ENCODE data around the gene CBFA2T3.
"Not testable (repeated sequence)": the region's sequence is repeated elsewhere in the genome, so short reads cannot be mapped to it uniquely, and the experiment has no call there.

CBFA2T3 gene

GRCh38 chr16:88977018-88977811, at the start of gene CBFA2T3:
TSS of gene CBFA2T3 (minus strand) at chr16:88977207. CDS start at chr16:88976807, 400 bp downstream.
- no peak for DNase-seq

DNA sequence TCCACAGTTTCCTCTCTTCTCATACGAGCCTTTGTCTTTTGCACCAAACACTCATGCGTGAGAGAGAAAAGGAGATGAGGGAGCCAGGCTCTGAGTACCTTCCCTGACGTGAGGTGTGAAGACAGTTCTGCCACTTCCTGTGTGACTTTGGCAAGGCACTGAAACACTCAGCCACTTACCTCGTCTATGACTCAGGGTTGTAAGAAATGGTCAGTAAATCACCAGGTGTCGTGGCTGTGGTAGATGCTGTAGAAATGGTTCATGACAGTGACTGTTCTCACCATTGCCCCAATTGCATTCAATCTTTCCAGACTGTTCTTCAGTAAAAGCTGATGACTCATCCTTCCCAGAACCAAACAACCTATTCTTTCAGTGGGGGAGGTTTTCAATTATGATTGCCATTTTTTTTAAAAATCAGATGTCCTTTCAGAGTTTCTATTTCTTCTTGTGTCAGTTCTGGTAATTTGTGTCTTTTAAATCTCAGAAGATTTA, 49.2 kb upstream of the CBFA2T3 start:
- no peak for DNase-seq

DNA sequence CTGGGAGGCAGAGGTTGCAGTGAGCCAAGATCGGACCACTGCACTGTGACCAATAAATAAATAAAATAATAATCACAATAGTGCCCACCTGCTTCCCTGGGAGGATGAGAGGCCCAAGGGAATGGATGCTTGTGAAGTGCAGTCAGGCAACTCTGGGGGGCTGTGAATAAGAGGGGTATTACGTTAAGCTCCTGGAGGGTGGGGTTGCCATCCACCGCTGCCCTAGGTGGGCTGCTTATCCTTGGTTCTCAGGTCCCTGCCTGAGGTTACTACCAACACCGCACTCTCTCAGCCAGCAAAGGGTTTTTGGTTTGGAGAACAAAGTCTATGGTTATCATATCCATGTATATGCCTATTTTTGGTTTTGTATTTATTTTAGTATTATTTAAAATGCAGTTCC, 48.6 kb upstream of the CBFA2T3 start:
- no peak for DNase-seq

DNA sequence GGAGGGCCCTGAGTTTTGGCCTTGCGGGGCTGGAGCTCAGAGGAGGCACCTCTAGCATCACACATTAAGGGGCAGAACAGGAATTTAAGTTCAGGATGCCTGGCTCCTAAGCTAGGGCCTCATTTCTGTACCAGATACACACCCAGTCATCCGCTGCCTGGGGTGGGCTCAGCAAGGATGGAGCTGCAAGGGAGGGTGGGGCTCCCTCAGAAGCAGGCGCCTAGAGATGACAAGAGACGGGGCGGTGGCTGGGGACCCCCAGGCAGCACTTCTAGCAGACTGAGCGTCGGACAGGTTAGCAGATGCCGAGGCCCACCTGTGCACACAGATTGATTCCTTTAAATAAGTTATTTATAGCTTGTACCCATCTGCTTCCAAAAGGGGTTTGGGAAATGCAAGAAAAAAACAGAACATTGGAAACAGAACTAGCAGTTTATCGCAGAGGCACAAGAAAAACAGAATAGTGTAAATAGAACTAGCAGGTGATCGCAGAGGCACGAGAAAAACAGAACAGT, 47.6 kb upstream of the CBFA2T3 start:
- DNase-seq = no peak

DNA sequence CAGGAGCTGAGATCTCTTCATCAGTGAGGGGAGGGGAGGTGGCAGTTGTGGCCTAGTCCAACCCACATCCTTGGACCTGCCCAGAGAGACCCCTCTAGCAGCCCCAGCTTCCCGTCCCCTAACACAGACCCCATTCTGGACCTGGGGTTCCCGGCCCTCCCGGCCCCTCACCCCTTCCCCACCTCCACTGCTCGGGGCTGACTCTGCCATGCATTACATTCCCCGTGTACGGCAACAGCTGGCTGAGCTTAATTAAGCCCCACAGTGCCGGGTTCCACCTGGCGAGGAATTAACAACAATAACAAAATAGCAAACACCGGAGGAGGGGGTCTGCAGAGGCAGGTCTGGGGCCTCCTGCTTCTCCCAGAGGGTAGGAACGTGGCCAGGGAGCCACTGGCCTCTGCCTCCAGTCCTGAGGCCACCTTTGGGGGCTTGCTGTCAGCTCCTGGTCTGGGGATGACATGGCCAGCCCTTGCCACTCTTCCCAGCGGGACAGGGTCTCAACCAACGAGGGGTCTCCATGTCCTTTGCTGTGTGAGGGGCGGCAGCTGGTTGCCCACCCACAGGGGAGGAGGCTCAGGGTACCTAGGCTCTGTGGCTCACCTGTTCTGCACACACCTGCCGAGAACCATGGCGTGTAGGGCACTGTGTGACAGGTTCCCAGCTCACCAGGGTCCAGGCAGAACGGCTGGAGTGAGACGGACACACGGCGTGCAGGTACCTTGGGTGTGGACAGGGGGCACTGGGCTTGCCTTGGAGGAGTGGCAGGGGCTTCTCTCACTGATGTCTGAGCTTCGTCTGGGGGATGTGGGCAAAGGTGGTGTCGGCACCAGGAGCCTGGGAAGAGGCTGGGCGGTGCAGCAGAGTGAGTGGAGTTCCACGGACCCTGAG, 46.9 kb upstream of the CBFA2T3 start:
- no peak for DNase-seq

- DNase-seq = no peak
Measured at GRCh38 chr16:89023151-89023551, 46.1 kb upstream of the CBFA2T3 start.

- DNase-seq = no peak
Measured at GRCh38 chr16:89022051-89022836, 45.2 kb upstream of the CBFA2T3 start.

GRCh38 chr16:89020925-89021595, 44.1 kb upstream of the CBFA2T3 start:
- DNase-seq = no peak

- no peak for DNase-seq
Measured at GRCh38 chr16:89020068-89020924, 43.3 kb upstream of the CBFA2T3 start.

DNA sequence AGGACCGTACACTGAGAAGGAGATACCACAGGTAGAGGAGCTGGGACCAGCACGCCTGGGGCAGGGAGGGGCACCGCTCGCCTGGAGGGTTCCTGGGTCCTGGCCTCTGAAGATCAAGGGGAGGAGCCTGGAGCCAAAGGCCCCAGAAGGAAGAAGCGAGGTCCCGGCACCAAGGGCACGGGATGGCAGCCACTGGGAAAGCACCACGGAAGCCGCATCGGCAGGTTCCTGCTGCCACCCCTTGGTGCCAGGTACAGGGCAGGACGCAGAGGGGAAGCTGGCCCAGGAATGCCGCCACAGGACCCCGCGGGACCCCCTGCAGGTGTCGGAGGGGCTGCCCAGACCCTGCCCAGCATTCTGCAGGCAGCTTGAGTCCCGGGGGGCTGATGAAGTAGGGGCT, 42.5 kb upstream of the CBFA2T3 start:
- DNase-seq = no peak

- DNase-seq = no peak
Measured at GRCh38 chr16:89018282-89019158, 41.5 kb upstream of the CBFA2T3 start.

- DNase-seq = no peak
Measured at GRCh38 chr16:89017543-89018281, 40.7 kb upstream of the CBFA2T3 start.

GRCh38 chr16:89016561-89016960, 39.6 kb upstream of the CBFA2T3 start:
- not testable (repeated sequence) for DNase-seq

DNA sequence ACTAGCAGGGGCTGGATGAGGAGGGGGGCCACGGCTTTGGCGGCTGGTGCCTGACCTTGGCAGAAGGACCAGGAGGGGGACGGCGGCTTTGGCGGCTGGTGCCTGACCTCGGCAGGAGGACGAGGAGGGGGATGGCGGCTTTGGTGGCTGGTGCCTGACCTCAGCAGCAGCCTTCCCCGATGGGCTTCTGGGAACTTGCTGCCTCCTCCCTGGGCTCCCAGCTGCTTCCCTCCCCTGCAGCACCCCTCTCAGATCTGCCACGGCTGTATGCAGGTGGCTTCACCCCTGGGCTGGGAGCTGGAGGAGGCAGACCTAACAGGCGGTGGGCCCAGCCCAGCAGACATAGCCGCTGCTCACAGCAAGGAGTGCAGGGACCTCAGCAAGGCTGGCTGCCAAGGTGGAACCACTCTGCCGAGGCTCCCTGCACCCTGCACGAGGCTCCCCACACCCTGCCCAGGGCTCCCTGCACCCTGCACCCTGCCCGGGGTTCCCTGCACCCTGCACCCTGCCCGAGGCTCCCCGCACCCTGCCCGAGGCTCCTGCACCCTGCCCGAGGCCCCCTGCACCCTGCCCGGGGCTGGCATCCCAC, 38.4 kb upstream of the CBFA2T3 start:
- no peak for DNase-seq

DNA sequence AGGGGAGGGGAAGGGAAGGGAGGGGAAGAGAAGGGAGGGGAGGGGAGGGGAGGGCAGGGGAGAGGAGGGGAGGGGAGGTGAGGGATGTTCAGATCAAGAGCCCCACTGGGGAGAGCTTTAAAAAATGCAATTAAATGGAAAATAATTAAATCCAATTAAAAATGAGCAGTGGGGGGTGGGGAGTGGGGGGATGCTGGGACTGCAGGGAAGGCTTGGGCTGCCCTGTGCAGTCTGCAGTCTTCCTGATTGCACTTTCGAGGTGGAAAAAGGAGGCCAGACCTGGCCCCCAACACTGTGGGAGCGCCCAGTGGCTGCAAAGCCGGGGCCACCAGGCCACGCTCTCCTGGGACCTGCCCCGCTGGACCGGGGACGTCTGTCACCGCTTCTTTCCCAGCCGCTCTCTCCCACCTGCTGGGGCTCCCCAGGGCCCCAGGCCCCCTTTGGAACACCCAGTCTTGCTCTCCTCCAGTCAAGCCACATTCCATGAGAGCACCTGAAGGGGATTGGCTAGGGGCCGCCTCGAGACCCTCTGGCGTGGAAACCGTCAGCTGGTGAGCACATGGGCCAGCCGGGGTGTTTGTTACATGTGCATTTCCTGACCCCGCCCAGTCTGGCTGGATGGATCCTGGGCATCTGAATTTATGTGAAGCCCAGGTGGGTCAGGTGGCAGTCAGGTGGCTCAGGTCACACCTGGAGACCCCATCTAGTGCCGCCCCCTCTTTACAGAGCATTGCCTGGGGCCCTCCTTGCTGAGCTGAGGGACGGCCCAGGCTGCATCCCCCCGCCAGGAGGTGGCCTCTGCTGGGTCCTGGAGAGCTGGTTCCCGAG, 37.6 kb upstream of the CBFA2T3 start:
- no peak for DNase-seq

DNA sequence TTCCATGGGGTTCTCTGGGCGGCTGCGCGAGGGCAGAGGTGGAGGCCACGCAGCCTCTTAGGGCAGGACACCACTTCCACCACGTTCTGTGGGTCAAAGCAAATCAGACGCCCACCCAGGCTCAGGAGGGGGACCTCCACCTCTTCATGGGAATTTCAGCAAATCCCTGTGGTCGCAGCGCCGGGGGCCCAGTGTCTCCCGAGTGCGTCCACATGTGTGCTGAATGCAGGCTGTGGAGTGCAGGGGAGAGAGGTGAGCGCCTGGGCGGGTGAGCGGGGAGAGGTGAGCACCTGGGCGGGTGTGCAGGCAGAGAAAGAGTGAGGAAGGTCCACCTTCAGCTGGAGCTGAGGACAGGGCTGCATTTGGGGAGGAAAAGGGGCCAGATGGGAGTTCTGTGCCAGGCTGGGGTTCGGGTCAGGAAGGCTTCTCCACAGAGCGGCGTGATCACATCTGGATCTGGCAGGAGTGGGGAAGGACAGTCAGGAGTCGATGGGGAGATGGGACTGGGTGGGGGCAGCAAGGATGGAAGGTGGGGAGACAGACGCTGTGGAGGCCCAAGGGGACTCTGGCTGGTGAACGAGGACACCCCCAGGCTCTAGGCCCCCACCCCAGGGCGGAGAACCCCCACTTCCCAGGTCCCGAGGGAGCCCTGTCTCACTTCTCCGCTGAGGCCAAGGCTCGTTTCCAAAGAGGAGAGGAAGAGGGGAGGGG, 36.8 kb upstream of the CBFA2T3 start:
- no peak for DNase-seq

GRCh38 chr16:89013111-89013510, 36.1 kb upstream of the CBFA2T3 start:
- no peak for DNase-seq

Data from NCI-H1417 treated with DMSO at 0.1 percent for 48 hours (cell line).